Measurements from ENCODE around the gene AUNIP. TPM values are rescaled to one million over a fixed set of nuclear protein-coding genes. Genes with fewer than 3 reads are reported as not detected.
A peak's percentile ranks its signal among the peaks of the same experiment; 100 is the strongest.

AUNIP gene
- total RNA-seq, 3 donors from 2014 or later: 0.28 to 1.5 (median 0.35) TPM

DNA sequence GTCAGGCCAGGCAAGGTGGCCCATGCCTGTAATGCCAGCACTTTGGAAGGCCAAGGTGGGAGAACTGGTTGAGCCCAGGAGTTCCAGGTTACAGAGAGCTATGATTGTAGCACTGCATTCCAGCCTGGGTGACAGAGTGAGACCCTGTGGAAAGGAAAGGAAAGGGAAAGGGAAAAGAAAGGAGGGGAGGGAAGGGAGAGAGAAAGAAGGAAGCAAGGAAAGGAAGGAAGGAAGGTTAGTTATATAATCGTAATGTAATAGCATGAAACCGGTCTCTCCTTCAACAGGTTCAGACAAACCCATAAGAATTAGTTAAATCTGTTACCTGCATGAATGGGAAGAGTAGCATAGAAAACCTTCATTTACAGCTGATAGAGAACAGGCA is 17.4 kb upstream of the AUNIP start:
- TF ChIP-seq, protein P1, sequence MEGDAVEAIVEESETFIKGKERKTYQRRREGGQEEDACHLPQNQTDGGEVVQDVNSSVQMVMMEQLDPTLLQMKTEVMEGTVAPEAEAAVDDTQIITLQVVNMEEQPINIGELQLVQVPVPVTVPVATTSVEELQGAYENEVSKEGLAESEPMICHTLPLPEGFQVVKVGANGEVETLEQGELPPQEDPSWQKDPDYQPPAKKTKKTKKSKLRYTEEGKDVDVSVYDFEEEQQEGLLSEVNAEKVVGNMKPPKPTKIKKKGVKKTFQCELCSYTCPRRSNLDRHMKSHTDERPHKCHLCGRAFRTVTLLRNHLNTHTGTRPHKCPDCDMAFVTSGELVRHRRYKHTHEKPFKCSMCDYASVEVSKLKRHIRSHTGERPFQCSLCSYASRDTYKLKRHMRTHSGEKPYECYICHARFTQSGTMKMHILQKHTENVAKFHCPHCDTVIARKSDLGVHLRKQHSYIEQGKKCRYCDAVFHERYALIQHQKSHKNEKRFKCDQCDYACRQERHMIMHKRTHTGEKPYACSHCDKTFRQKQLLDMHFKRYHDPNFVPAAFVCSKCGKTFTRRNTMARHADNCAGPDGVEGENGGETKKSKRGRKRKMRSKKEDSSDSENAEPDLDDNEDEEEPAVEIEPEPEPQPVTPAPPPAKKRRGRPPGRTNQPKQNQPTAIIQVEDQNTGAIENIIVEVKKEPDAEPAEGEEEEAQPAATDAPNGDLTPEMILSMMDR (IDR thresholded peaks at IDR 0.05): no peak
- no peak for ATAC-seq
- Histone ChIP-seq H3K9me3 (no peaks in the 10 kb centered on the region), H3K4me3 (no peak overlapping the region), H3K36me3 (ENCODE audit: low read depth) (no peaks in the 10 kb centered on the region), H3K4me1 (ENCODE audit: low read depth) (peaks cover 22% of the 10 kb centered on the region)
- DNase-seq: no peak
- intact Hi-C loops (cut with DNase I, micrococcal nuclease): no loop called here

DNA sequence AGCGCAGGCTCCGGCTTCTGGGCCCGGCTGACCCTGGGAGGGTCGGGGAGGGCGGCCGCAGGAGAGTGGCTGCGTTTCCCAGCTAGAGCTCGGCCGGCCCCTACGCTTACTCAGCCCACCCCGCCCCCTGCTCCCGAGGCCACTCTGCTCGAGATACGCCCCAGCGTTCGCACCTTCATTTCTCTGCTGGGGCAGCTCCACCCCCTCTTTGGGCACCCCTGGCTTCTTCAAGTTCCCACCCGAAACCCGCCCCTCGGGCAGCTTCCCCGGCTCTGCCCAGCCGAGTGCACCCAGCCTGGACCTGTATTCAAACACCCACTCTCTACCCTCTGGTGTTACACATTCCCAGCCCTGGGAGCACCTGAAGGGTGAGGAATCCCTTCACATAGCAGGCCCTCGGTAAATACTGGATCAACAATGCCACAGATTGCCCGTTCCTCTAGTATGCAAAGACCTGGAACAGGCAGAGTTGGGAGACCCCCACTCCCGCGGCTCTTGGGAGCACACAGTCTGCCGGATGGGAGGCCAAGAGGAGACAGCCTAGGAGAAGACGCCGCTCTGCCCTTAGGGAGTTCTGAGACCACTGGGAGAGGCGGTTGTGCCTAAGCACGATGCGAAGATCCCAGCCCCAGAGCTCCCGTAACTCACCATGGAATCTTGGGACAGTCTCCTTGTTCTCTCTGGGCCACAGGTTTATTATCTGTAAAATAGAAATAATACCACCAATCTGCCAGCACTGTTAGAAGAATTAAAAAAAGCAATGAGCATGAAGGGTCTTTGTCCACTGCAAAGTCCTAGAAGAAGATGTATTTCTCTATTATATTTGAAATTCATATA is 16.8 kb upstream of the AUNIP start:
- intact Hi-C loops (cut with DNase I, micrococcal nuclease): no loop called here
- TF ChIP-seq, protein P1 (IDR thresholded peaks at IDR 0.05): no peak
- Histone ChIP-seq H3K4me3 (peak overlapping the region; percentile 23), H3K36me3 (ENCODE audit: low read depth) (no peaks in the 10 kb centered on the region), H3K9me3 (no peaks in the 10 kb centered on the region), H3K4me1 (ENCODE audit: low read depth) (peaks cover 28% of the 10 kb centered on the region)
- ATAC-seq (peak; percentile 46), DNase-seq (no peak)

DNA sequence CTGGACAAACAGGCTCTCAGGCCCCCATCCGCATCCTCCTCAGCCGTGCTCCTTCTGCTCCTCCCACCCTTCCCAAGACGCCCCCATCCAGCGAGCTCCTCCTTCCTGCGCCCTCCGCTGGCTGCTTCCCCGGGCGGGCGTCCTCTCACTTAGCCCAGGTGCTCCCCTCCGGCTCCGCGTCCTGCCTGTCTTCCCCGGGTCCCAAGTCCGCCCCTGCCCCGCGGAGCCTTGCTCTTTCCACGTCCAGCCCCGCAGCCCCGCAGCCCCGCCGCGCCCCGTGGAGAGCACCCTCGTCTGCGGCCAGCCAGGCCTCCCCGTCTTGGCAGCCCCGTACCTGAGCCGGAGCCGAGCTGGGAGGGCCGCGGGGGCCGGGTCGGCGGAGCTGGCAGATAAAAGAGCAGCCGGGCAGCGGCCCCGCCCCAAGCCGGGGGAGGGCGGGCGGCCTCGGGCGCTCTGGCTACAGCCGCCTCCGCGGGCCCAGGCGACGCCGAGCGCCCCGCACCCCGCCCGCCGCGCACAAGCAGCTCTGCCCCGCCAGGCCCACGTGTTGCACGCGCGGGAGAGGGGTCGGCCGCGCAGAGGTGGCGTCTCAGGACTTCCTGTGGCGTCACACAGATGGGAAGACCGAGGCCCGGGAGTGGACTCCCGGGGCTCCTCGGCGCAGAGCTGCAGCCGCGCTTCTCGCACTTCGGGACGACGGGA is 16.0 kb upstream of the AUNIP start, which contains the start of gene PAQR7:
Gene PAQR7 (minus strand): TSS at position 555 of the 702 bp plus-strand sequence. CDS start 11,869 bp downstream, outside the sequence.
- ATAC-seq: peak; percentile 87
- intact Hi-C loops (cut with DNase I, micrococcal nuclease): no loop called here

GRCh38 chr1:25874635-25875153 is 15.4 kb upstream of the AUNIP start:
- DNase-seq (no peak), ATAC-seq (peak; percentile 7)
- H3K9me3 ChIP-seq: no peaks in the 10 kb centered on the region
- intact Hi-C loops (cut with DNase I, micrococcal nuclease): no loop called here
- H3K36me3 ChIP-seq (ENCODE audit: low read depth): no peaks in the 10 kb centered on the region
- peak overlapping the region; percentile 23 for H3K4me3 ChIP-seq
- TF ChIP-seq, protein P1 (IDR thresholded peaks at IDR 0.05): no peak
- peaks cover 36% of the 10 kb centered on the region for H3K4me1 ChIP-seq (ENCODE audit: low read depth)

More for the DNA sequence above, 16.0 kb upstream of the AUNIP start, which contains the start of gene PAQR7:
- peak; percentile 76 to 84 (median 83) for DNase-seq
- peak within 1 kb of the TSS; percentile 23 for H3K4me3 ChIP-seq
- no peaks in the 10 kb centered on the region for H3K36me3 ChIP-seq (ENCODE audit: low read depth)
- peaks cover 35% of the 10 kb centered on the region for H3K4me1 ChIP-seq (ENCODE audit: low read depth)
- H3K9me3 ChIP-seq: no peaks in the 10 kb centered on the region
- TF ChIP-seq, protein P1 (IDR thresholded peaks at IDR 0.05): no peak

- Histone ChIP-seq H3K4me3 (no peak overlapping the region), H3K9me3 (no peaks in the 10 kb centered on the region), H3K36me3 (ENCODE audit: low read depth) (no peaks in the 10 kb centered on the region), H3K4me1 (ENCODE audit: low read depth) (peaks cover 36% of the 10 kb centered on the region)
- TF ChIP-seq, protein P1 (IDR thresholded peaks at IDR 0.05): no peak
- intact Hi-C loops (cut with DNase I, micrococcal nuclease): no loop called here
- DNase-seq (no peak), ATAC-seq (no peak)
Measured at GRCh38 chr1:25874209-25874608, 15.0 kb upstream of the AUNIP start.

Measured in mucosa of descending colon (tissue), 3 donors.